Measurements from ENCODE around the gene ADGRG1. TPM values are rescaled to one million over a fixed set of nuclear protein-coding genes. Genes with fewer than 3 reads are reported as not detected.

Gene ADGRG1
- polyA plus RNA-seq, 1 of the 3 experiments (the other 2 are of a cell fraction) = 7.4 TPM

DNA sequence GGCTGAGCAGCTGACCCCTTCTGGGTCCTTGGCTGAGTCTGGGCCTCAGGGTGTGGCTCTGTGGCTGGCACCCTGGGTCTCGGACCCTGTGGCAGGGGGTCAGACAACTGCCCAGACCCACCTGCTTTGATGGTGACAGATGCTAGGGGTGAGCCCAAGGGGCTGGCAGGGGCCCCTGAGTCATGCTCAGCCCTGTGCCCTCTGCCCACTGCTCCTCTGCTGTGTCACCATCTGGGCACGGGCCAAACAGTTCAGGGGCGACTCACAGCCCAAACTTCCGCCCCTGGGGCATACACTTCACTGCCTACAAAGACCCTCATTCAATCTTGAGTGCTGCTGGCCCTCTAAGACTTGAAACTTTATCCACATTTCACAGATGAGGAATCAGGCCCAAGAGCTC is 5.7 kb downstream of the ADGRG1 start (continued):
- TF ChIP-seq ELF1 (IDR thresholded peaks at IDR 0.05) = no peak
- TF ChIP-seq JUND (IDR thresholded peaks at IDR 0.05) = no peak
- TF ChIP-seq YY1 (IDR thresholded peaks at IDR 0.05; ENCODE audit: low read depth) = no peak
- no peak for TF ChIP-seq SMC3 (IDR thresholded peaks at IDR 0.05; ENCODE audit: low read depth, low read length)
- no peak for TF ChIP-seq FOXM1 (IDR thresholded peaks at IDR 0.05; ENCODE audit: low read depth)
- no peak for TF ChIP-seq FOXJ3 (CRISPR knock-in tag; IDR thresholded peaks at IDR 0.05)
- peak; percentile 60; the same call in 1 of the 2 replicates for TF ChIP-seq FOSL2 (IDR thresholded peaks at IDR 0.05; ENCODE audit: borderline replicate concordance, low read depth)
- TF ChIP-seq TCF12 (IDR thresholded peaks at IDR 0.05) = peak; percentile 33; the same call in 1 of the 2 replicates

DNA sequence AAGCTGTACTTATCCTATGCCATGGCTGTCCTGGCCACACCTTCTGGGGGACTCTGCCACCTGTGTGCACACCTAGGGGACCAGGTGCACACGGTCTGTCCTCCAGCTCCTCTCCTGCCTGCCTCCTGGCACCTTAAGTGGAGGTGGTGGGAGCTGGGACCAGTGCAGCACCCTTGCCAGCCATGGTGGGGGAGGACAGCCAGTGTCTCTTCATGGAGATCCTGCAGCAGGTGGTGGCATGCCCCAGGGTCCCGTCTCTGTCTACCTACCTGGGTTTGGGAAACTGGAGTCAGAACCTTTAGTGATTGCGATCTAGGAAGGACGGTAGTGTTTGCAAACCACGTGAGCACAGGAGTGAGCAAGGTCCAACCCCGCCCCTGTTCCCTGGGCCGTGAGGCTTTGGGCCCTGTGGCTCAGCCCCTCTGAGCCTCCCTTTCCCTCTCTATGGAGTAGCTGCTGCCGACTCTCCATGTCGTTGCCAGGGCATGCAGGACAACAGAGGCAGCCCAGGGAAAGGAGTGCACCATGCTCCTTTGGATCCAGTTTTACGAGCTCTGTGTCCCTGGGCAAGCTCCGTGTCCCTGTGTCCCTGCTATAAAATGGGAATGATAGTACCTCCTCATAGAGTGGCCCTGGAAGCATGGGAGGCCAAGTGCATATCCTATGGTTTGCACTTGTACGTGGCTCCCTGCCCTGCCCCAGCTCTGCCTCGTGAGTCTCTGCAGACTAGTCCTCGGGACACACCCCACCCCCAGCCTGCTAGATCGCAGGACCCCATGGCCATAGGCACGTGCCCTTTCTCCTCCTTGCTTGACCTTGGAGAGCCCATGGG is 7.1 kb downstream of the ADGRG1 start:
- Histone ChIP-seq H3K4me1 (ENCODE audit: control insufficient read depth in 1 of 2, insufficient read depth in 2 of 2, low read depth in 1 of 2, low read length in 1 of 2) (peaks cover 15 to 17% of the 10 kb centered on the region in 2 experiments; a peak in 3 of 4 replicates), H3K9me3 (no peaks in the 10 kb centered on the region), H2AFZ (ENCODE audit: low read depth) (no peak overlapping the region), H3K9me2 (no peaks in the 10 kb centered on the region), H3K27me3 (ENCODE audit: insufficient read depth) (no peaks in the 10 kb centered on the region), H3K36me3 (replicated peaks in 1 of 2; ENCODE audit: control insufficient read depth in 1 of 2, insufficient read depth in 2 of 2, low read length in 1 of 2) (no peaks in the 10 kb centered on the region), H3F3A (replicated peaks; ENCODE audit: insufficient read depth) (no peaks in the 10 kb centered on the region), H3K4me2 (no peak overlapping the region), H3K9ac (no peak overlapping the region), H3K4me3 (ENCODE audit: low read depth in 2 of 2, low read length in 1 of 2) (no peak overlapping the region), H3K27ac (ENCODE audit: low read depth in 2 of 2, low read length in 1 of 2) (no peak overlapping the region), H4K20me1 (ENCODE audit: insufficient read depth) (no peaks in the 10 kb centered on the region), H3K79me2 (ENCODE audit: insufficient read depth) (no peaks in the 10 kb centered on the region)
- DNase-seq = no peak
- ChIA-PET CTCF (interaction anchor here (1.0 to 8.5 kb wide), 6 partner anchors 9 to 59 kb away, joined by 3 to 101 read pairs (median 5); no protein-coding TSS in a partner anchor), POLR2A (no interaction called here)
- TF ChIP-seq TEAD4 (IDR thresholded peaks at IDR 0.05; ENCODE audit: borderline replicate concordance, insufficient read depth) (no peak), MEF2A (IDR thresholded peaks at IDR 0.05; ENCODE audit: borderline replicate concordance, low read depth) (no peak), ELF1 (IDR thresholded peaks at IDR 0.05) (no peak), GABPA (IDR thresholded peaks at IDR 0.05; ENCODE audit: low read depth) (no peak), RAD21 (IDR thresholded peaks at IDR 0.05; ENCODE audit: low read length) (no peak), JUND (IDR thresholded peaks at IDR 0.05) (no peak), YY1 (IDR thresholded peaks at IDR 0.05; ENCODE audit: low read depth) (no peak), GATA2 (CRISPR knock-in tag; IDR thresholded peaks at IDR 0.05) (no peak), CTCF (IDR thresholded peaks at IDR 0.05) (no peak), PBX3 (IDR thresholded peaks at IDR 0.05) (no peak), FOSL2 (IDR thresholded peaks at IDR 0.05; ENCODE audit: borderline replicate concordance, low read depth) (no peak), CHD2 (IDR thresholded peaks at IDR 0.05; ENCODE audit: low read length, partially characterized antibody) (no peak), RCOR1 (IDR thresholded peaks at IDR 0.05; ENCODE audit: low read length) (no peak), MXI1 (IDR thresholded peaks at IDR 0.05; ENCODE audit: low read depth, low read length) (no peak), POLR2AphosphoS5 (IDR thresholded peaks at IDR 0.05; ENCODE audit: low read depth, low read length) (no peak), EZH2phosphoT487 (IDR thresholded peaks at IDR 0.05; ENCODE audit: borderline replicate concordance, low read depth) (no peak)
- TF ChIP-seq, protein P1, sequence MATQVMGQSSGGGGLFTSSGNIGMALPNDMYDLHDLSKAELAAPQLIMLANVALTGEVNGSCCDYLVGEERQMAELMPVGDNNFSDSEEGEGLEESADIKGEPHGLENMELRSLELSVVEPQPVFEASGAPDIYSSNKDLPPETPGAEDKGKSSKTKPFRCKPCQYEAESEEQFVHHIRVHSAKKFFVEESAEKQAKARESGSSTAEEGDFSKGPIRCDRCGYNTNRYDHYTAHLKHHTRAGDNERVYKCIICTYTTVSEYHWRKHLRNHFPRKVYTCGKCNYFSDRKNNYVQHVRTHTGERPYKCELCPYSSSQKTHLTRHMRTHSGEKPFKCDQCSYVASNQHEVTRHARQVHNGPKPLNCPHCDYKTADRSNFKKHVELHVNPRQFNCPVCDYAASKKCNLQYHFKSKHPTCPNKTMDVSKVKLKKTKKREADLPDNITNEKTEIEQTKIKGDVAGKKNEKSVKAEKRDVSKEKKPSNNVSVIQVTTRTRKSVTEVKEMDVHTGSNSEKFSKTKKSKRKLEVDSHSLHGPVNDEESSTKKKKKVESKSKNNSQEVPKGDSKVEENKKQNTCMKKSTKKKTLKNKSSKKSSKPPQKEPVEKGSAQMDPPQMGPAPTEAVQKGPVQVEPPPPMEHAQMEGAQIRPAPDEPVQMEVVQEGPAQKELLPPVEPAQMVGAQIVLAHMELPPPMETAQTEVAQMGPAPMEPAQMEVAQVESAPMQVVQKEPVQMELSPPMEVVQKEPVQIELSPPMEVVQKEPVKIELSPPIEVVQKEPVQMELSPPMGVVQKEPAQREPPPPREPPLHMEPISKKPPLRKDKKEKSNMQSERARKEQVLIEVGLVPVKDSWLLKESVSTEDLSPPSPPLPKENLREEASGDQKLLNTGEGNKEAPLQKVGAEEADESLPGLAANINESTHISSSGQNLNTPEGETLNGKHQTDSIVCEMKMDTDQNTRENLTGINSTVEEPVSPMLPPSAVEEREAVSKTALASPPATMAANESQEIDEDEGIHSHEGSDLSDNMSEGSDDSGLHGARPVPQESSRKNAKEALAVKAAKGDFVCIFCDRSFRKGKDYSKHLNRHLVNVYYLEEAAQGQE (IDR thresholded peaks at IDR 0.05; ENCODE audit: low read depth, low read length) = no peak
- TF ChIP-seq, protein P2, sequence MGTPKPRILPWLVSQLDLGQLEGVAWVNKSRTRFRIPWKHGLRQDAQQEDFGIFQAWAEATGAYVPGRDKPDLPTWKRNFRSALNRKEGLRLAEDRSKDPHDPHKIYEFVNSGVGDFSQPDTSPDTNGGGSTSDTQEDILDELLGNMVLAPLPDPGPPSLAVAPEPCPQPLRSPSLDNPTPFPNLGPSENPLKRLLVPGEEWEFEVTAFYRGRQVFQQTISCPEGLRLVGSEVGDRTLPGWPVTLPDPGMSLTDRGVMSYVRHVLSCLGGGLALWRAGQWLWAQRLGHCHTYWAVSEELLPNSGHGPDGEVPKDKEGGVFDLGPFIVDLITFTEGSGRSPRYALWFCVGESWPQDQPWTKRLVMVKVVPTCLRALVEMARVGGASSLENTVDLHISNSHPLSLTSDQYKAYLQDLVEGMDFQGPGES (IDR thresholded peaks at IDR 0.05; ENCODE audit: low read depth, low read length) = no peak
- TF ChIP-seq, protein P3, sequence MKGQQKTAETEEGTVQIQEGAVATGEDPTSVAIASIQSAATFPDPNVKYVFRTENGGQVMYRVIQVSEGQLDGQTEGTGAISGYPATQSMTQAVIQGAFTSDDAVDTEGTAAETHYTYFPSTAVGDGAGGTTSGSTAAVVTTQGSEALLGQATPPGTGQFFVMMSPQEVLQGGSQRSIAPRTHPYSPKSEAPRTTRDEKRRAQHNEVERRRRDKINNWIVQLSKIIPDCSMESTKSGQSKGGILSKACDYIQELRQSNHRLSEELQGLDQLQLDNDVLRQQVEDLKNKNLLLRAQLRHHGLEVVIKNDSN (IDR thresholded peaks at IDR 0.05; ENCODE audit: borderline replicate concordance, low read depth) = no peak
- WGBS (ENCODE audit: low lambda C conversion rate) = 83% methylated on average over 9 of the region's 16 CpGs
